ENCODE results near the gene PLXNB2.

The PLXNB2 gene

GRCh38 chr22:50314455-50315288 is 7.2 kb upstream of the PLXNB2 start:
- Histone ChIP-seq H3K4me3 (peak overlapping the region in 6 of 7 experiments; percentile 12 to 20 (median 16)), H3K27ac (peak overlapping the region in 9 of 21 experiments; percentile 0 to 75 (median 37))

- peak overlapping the region in 4 of 7 experiments; percentile 12 to 20 (median 15) for H3K4me3 ChIP-seq
- H3K27ac ChIP-seq: peak overlapping the region in 10 of 21 experiments; percentile 0 to 75 (median 34)
Measured at GRCh38 chr22:50314081-50314454, 6.6 kb upstream of the PLXNB2 start.

GRCh38 chr22:50313600-50313999 is 6.2 kb upstream of the PLXNB2 start:
- Histone ChIP-seq H3K27ac (peak overlapping the region in 4 of 21 experiments; percentile 25 to 74 (median 41)), H3K4me3 (no peak overlapping the region)

DNA sequence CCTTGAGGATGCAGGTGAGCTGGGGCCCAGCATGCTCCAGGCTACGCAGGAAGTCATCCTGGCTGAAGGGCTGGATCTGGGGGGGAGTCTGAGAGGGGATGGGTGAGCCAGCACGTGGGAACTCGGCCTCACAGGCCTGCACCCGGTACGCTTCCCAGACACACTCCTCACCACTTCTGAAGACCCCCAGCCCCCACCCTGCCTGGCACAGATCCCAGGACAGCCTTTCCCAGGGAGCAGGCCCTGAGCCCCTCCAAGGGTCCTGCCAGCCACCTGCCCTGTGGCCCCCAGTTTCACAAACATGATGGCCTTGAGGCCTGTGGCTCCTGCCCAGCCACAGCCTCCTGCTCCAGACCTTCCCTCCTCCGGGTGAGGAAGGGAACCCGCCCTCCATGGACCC is 5.6 kb upstream of the PLXNB2 start:
- H3K4me3 ChIP-seq: no peak overlapping the region
- H3K27ac ChIP-seq: no peak overlapping the region

GRCh38 chr22:50312371-50312770 is 4.9 kb upstream of the PLXNB2 start:
- H3K27ac ChIP-seq: no peak overlapping the region
- no peak overlapping the region for H3K4me3 ChIP-seq

DNA sequence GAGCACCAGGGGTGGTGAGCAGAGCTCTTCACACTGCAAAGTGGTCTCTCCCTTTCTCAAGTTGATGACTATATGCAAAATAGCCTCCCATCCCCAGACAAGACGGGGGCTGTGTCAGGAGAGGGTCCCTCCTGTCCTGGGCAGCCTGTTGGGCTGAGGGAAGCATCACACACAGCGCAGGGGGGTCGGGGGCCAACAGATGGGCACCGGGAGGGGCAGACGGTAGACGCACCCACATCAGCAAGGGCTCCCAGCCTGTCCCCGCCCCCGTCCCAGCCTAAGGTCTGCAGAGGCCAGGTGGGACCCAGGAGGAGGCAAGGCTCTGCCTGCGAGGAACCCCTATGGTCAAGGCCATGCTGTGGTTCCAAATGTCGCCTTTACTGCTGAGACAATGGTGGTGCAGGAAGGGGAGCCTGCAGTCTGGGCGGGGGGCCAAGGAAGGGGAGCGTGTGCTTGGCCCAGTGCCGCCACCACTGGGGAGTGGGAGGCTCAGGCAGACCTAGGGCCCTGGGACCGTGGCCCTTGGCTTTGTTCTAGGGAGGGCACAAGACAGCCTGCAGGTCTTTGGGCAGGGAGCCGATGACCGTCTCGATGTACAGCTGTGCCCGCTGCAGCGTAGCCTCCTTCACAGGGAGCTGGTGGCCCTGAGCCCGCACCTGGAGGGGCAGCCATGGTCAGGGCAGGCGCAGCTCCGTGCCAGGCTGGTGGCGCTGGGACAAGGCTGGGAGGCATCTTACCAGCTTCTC is 4.3 kb upstream of the PLXNB2 start:
- Histone ChIP-seq H3K4me3 (no peak overlapping the region), H3K27ac (no peak overlapping the region)

DNA sequence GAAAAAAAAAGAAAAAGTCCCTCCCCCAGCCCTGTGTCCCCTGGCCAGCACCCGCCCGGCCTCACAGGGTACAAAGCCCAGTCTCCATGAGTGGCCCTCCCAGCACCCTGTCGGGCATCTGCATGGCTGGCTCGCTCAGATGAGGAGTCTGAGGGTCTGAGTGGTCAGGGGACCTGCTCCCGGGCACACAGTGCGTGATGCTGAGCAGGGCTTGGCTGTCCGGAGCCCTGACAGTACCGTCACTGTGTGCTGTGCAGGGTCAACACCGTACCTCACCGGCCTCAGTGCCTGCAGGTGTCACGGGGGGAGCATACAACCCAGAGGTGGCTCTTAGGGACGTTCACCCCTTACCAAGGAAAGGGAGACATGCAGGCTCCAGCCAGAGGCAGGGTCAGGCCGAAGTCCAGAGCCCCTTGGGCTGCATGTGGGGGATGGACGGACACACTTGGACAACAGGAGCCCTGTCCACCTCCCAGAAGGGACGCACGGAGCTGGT is 3.6 kb upstream of the PLXNB2 start:
- H3K27ac ChIP-seq: no peak overlapping the region
- no peak overlapping the region for H3K4me3 ChIP-seq

DNA sequence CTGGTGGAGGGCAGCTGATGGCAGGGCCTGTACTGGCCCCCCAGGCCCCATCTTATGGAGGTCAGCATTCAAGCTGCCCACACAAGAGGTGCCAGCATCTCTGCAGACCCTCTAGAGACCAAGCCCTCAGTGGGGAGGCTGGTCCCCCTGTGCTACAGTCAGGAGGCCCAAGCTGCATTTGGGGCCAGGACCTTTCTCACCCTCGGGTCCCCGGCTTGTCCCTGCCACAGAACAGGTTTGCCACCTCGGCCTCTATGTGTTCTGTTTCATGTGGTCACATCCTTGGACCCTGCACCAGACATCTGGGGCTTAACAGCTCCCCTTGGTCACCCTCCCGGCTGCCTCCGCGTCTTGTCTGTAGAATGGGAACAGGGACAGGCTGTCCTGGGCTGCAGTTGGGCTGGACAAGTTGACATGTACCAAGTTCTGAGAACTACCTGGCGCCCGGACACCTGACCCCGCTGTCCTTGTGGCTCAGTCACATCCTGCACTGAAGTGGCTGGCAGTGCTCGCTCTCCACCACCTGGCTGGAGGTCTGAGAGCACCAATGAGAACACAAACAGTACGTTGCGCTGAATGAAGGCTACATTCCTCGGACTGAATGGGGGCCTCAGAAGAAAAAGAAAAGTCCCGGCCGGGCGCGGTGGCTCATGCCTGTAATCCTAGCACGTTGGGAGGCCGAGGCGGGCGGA is 2.7 kb upstream of the PLXNB2 start:
- no peak overlapping the region for H3K4me3 ChIP-seq
- peak overlapping the region in 3 of 21 experiments; percentile 19 to 96 (median 46) for H3K27ac ChIP-seq

- peak overlapping the region in 16 of 21 experiments; percentile 19 to 96 (median 74) for H3K27ac ChIP-seq
- H3K4me3 ChIP-seq: no peak overlapping the region
Measured at GRCh38 chr22:50309601-50309991, 2.1 kb upstream of the PLXNB2 start.

DNA sequence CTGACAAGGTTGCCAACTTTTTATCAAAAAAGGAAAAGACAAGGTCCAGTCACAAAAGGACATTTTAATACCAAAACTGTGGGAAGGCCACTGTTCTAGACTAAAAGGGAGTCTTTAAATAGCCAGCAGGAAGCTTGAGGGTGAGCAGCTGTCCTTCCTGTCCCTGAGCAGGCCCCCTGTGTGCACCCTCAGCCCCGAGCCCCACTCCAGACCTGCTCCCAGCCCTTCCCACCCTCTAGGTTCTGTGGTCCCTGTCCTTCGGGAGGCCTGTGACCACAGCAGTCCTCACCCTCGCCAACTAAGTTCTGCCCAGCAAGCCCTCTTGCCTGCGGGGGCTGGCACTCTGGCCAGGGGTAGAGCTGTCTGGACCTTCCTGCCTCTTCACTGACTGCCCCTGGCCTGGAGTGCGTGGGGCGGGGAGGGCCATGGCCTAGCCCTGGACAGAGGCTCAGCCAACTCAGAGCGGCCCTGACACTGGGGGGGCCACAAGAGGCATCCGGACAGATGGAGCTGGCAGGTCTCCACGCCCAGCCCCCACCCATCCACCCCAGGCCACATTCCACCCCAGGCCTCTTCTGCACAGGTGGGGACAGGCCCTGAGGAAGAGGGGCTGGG is 1.6 kb upstream of the PLXNB2 start:
- no peak overlapping the region for H3K4me3 ChIP-seq
- peak overlapping the region in 20 of 21 experiments; percentile 36 to 96 (median 74) for H3K27ac ChIP-seq

DNA sequence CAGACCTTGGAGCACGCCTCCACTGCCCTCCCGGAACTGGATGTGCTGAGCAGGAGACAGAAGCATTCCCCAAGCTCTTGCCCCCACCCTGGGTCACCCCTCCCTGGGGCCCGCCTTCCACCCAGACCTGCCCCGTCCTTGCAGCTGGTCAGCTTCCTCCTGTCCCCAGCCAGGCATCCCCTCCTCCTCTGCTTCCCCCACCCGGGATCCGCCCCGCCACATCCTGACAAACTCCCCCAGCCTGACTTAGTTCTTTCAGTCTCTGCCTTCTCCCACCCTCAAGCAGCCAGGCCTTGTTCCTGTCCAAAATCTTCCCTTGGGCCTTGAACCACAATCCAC is 1.1 kb upstream of the PLXNB2 start:
- no peak overlapping the region for H3K4me3 ChIP-seq
- H3K27ac ChIP-seq: peak overlapping the region in 20 of 21 experiments; percentile 46 to 96 (median 76)

- H3K4me3 ChIP-seq: no peak overlapping the region
Measured at GRCh38 chr22:50307890-50308596, 597 bp upstream of the PLXNB2 start.

GRCh38 chr22:50305923-50306566 is 1.4 kb downstream of the PLXNB2 start:
- peak overlapping the region; percentile 61 to 93 (median 79) for H3K4me3 ChIP-seq
- H3K27ac ChIP-seq: peak overlapping the region; percentile 75 to 99 (median 95)

More at GRCh38 chr22:50307890-50308596, 597 bp upstream of the PLXNB2 start:
- peak overlapping the region in 19 of 21 experiments; percentile 46 to 96 (median 76) for H3K27ac ChIP-seq

GRCh38 chr22:50305393-50305922 is 2.0 kb downstream of the PLXNB2 start:
- H3K4me3 ChIP-seq: peak overlapping the region; percentile 61 to 93 (median 79)
- peak overlapping the region; percentile 75 to 99 (median 95) for H3K27ac ChIP-seq

GRCh38 chr22:50304528-50305392 is 2.7 kb downstream of the PLXNB2 start:
- peak overlapping the region; percentile 61 to 93 (median 79) for H3K4me3 ChIP-seq
- peak overlapping the region; percentile 75 to 99 (median 95) for H3K27ac ChIP-seq

DNA sequence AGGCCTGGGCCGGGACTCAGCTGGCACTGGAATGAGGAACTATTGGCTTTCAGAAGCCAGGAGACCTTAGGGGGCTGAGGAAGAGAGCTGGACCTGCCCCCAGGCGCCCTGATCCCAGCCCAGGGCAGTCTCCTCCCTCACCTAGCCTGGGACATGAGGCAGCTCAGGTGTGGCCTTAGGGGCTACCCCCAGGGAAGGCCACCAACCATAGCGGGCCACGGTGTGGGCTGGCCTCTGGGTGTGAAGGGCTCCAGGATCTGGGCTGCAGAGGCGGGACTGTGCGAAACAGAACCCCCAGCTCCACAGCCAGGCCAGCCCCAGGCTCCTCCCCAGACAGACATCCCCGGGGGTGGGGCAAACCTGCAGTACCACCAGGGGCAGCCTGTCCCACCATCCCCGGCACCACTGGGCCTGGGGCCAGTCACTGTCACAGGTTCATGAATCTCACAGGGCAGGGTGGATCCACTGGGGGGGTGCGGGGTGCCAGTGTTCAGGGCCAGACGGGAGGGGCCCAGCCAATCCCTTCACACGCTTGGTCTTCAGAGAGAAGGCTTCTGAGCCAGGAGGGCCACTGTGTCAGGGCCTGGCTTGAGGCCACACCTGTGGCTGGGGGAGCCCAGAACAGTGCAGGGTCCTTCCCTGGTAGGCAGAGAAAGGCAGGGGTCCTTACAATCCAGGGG is 3.5 kb downstream of the PLXNB2 start:
- peak overlapping the region in 4 of 7 experiments; percentile 12 to 93 (median 70) for H3K4me3 ChIP-seq

DNA sequence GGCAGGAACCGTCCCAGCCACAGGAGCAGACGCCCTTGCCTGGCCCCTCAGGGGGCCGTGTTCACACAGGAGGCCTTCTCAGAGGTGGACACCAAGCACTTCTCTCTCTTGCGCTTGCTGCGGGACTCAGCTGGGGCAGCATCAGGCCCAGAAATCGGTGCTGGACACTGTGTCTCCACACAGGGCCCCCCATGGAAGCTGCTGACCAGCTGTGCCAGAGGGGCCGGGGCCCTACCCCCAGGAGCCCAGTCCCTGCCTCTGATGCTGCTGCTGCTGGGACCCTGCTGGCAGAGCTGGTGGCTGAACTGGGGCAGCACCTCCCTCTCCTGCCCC is 4.0 kb downstream of the PLXNB2 start:
- no peak overlapping the region for H3K4me3 ChIP-seq
- peak overlapping the region; percentile 35 to 99 (median 95) for H3K27ac ChIP-seq

More for the DNA sequence above, 3.5 kb downstream of the PLXNB2 start:
- peak overlapping the region; percentile 25 to 99 (median 95) for H3K27ac ChIP-seq
